ENCODE results near the gene DNAJB6.

Gene DNAJB6

DNA sequence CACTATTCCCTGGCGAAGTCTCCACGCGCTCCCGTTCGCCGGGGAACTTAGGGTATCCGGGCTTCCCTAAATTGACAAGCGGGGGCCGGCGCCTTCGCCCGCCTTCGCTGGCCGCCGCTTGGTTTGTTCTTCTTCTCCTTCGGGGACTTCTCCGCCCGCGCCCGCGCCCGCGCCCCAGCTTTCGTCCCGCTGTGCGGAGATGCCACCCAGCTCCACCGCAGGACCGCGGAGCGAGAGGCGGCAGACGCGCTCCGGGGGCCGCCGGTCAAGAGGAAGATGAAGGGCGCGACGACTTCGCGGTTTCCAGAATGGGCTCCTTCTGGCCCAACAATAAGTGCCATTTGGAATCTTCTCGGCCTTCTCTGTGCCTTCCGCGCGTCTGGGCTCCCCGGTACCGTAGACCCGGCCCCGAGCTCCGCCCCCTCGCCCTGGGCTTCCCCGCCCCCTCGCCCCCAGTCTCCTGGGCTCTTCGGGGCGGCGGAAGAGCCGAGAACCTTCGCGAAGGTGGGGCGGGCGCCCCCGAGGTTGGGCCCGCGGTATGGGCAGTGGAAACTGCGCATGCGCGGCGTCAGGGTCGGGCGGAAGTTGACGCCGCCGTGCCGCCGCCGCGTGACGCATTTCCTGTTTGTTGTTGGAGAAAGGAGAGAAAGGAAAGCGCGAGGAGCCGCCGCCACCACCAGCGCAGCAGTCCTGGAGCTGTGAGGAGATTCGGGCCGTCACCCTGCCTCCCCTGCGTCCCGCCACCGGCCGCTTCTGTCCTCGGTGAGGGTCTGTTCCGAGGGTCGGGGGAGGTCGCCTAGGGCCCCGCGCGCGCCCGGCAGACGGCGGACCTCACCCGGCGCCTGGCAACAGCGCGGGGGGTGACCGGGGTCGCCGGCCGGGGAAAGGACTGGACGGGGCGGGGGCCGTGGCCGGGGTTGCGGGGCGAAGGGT lies at the start of gene DNAJB6:
TSS of gene DNAJB6 (plus strand) at position 622 of the 933 bp plus-strand sequence. CDS start 21,569 bp downstream, outside the sequence.
- DNase-seq (ENCODE audit: low spot score), result peak; percentile 98

DNA sequence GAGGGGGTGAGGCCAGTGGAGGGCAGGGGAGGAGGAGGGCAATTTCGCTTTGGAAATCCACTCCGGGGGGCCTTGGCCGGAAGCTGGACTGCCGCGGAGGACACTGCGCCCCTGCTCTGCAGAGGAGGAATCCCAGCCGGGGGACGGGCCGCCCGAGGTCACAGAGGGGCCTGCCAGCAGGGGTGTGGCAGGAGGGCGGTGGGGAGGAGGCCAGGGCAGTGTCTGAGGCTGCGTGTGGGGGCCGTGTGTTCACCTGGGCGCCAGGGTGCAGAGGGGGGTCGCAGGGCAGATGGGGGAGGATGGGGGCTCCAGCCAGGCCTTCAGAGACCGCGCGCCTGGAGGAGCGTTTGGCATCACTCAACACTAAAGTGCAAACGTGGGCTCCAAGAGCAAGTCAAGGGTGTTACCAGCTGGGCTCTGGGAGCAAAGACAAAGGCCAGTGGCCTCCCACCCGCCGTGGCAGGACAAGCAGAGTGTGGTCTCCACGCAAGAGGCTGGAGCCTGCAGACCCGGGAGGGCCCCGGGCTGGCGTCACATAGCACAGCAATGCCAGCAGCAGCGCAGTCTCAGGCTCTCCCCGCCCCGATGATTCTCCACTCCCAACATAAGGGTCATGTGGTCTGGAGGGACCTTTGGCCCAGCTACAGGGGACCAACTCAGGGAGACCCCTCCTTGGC lies 45.3 kb upstream of the DNAJB6 start:
- DNase-seq (ENCODE audit: low spot score), result no peak

DNA sequence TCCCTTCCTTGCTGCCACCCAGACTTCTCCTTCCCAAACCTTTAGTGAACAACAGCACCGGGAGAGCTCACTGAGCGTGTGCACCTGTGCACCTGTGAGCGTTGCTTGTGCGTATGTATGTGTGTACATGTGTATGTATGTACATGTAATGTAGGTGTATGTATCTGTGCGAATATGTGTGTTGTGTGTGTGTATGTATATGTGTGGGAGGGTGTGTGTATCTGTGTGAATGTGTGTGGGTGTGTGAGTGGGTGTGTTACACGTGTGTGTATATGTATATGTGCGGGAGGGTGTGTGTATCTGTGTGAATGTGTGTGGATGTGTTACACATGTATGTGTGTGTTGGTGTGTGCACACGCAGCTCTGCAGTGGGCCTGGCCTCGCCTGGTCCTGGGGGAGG lies 44.5 kb upstream of the DNAJB6 start:
- DNase-seq (ENCODE audit: low spot score), result no peak

DNA sequence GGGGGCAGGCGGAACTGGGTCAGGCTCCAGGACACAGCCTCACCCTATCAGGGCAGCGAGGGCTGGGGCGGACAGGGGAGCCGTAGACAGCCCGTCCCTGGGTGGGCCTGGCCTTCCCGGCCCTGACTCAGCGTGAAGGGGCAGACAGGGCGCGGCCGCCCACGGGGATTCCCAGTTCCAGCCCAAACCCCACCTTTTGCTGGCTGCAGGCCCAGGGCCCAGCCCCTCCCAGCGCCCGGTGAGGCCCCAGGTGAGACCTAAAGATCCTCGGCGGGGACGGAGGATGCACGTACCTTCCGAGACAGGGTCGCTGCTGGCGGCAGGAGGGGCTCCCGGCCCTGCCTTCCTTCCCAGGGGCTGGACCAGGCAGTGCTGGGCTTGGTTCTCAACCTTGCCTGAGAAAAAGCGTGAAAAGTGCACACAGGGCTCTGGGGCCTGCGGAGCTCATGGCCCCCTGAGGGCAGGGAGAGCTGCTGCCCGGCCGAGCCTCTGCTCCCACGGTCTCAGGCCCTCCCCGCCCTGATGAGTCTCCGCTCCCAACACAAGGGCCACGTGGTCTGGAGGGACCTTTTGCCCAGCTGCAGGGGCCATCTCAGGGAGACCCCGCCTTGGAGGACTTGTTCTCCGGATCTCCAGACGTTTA lies 43.9 kb upstream of the DNAJB6 start:
- no peak for DNase-seq (ENCODE audit: low spot score)

DNA sequence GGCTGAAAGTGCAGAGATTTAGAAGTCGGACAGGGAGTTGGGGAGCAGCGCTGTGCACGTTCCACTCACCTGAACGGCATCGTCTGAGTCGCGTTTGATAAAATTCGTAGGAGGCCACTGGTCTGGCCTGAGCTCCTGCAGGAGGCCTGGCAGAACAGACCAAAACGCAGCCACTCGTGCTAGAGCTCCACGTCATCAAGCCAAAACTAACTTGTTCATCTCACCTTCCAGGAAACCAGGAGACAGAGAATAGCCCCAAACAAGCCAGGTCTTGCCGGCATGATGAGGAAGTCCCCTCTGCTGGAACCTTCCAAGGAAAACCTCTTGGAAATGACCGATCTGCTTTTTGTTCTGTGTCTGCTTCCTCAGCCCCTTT lies 43.4 kb upstream of the DNAJB6 start:
- no peak for DNase-seq (ENCODE audit: low spot score)

DNA sequence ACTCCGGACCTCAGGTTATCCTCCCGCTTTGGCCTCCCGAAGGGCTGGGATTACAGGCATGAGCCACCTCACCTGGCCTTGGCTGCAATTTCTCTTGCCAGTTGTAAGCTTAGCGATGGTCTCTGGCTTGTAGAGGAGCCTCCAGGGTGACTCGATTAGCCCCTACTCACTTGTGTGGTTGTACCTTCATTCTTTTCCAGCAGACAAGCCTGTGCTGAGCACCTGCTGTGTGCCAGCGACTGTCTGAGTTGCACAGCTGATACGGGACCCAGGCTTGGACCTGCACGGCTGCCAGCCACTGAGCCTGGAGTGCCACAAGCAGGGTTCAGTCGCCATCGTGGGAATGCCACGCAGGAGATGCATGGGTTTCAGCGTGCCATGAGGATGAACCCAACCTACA lies 42.0 kb upstream of the DNAJB6 start:
- DNase-seq (ENCODE audit: low spot score), result no peak

DNA sequence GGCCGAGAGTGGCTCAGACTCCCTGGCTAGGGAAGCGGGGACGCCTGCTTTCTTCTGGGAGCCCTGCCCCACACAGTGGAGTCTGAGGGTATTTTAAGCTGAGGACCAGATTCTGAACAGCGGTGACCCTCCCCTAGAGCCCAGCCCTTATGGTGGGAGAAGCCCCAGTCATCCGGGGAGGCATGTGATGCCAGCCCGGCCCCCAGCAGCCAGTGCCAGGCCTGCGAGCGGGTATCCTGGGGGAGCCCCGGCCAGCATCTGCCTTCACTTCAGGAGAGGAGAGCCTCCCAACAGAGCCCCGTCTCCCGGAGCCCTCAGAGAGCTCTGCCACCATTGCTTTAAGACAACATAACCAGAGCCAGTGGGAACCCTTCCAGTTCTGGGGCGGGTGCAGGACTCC lies 41.5 kb upstream of the DNAJB6 start:
- DNase-seq (ENCODE audit: low spot score), result no peak

DNA sequence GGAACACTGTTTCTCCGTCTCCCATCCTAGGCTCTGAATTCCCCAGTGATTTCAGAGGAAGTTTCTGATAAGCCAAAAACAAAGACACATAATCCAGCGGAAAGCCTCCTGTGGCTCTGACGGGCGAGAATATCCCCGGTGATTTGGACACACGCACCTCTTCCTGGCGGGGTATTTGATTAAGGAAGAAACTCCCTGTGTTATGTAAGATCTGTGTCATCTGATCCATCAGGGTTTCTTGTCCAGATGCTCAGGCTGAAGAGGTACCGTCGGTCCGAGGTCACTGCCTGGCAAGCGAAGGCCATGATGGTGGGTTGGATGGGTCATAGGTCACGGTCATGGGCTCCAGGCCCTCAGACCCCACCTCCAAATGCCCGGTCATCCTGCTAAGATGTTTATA lies 39.6 kb upstream of the DNAJB6 start:
- DNase-seq (ENCODE audit: low spot score), result no peak

DNA sequence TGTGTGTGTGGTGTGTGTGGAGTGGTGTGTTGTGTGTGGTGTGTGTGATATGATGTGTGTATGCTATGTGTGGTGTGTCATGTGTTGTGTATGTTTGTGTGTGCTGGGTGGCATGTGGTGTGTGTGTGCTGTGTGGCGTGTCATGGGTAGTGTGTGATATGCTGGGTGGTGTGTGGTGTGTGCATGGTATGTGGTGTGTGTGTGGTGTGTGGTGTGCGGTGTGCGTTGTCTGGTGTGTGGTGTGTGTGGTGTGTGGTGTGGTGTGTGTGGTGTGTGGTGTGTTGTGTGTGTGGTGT lies 37.5 kb upstream of the DNAJB6 start:
- no peak for DNase-seq (ENCODE audit: low spot score)

DNA sequence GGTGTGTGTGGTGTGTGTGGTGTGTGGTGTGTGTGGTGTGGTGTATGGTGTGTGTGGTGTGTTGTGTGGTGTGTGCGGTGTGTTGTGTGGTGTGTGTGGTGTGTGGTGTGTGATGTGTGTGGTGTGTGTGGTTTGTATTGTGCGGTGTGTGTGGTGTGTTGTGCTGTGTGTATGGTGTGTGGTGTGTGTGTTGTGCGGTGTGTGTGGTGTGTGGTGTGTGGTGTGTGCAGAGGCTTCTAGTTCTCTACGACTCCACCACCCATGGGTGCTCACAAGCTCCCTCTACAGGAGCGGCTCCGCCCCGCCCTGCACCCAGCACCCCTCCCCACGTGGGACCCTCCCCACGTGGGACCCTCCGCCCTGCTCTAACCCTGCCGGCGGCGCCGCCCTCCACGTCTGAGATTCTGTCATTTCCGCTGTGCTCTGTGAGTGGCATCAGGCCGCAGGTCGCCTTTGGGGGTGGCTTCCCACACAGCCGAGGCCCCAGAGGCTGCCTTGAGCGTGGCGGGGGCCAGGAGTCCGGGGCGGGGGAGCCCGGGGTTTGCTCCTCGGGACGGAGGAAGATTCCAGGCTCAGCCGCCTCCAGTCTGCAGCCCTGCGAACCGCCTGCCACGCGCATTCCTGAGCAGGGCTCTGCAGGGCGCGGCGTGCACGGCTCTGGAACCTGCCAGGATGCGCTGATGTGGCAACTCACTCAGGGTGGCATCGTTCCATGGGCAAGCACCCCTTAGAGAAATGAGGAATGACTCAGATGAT lies 37.0 kb upstream of the DNAJB6 start:
- DNase-seq (ENCODE audit: low spot score), result no peak

DNA sequence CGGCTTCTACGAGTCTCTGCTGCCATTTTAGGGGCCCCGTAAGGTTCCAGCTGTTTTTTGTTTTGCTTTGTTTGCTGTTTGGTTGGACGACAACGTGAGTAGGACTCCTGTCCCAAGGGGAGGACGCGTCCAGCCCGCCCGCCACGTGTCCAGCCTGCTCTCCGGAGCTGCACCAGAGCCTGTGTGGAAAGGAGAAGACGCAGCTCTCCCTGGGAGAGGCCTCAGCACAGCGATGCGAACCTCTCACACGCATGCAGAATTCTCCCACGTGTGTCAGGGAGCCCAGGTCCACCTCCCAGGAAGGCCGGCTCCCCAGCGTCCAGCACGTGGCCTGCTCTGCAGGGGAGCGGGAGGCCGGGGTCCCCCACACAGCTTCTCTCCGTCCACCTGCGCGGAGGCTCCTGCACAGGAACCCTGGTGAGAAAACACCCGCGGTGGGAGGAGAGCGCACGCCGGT lies 36.4 kb upstream of the DNAJB6 start:
- DNase-seq (ENCODE audit: low spot score), result no peak

DNA sequence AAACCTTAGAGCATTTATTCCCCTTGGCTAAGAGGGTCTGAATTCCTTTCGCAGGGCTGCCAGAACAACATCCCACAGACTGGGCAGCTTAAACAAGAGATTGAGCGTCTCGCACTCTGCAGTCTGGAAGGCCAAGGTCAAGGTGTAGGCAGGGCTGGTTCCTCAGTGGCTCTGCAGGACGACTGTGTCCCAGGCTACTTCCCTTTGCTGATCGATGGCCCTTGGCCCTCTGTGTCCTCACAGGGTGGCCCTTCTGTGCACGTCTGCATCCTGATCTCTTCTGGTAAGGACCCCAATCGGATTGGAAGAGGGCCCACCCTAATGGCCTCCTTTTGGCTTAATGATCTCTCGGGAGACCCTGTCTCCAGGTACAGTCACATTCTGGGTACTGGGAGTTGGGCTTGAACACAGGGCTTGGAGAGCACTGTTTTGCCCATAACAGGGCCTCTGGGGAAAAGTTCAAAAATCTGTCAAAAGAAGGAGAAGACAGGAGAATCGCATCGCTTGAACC lies 35.1 kb upstream of the DNAJB6 start:
- no peak for DNase-seq (ENCODE audit: low spot score)

DNA sequence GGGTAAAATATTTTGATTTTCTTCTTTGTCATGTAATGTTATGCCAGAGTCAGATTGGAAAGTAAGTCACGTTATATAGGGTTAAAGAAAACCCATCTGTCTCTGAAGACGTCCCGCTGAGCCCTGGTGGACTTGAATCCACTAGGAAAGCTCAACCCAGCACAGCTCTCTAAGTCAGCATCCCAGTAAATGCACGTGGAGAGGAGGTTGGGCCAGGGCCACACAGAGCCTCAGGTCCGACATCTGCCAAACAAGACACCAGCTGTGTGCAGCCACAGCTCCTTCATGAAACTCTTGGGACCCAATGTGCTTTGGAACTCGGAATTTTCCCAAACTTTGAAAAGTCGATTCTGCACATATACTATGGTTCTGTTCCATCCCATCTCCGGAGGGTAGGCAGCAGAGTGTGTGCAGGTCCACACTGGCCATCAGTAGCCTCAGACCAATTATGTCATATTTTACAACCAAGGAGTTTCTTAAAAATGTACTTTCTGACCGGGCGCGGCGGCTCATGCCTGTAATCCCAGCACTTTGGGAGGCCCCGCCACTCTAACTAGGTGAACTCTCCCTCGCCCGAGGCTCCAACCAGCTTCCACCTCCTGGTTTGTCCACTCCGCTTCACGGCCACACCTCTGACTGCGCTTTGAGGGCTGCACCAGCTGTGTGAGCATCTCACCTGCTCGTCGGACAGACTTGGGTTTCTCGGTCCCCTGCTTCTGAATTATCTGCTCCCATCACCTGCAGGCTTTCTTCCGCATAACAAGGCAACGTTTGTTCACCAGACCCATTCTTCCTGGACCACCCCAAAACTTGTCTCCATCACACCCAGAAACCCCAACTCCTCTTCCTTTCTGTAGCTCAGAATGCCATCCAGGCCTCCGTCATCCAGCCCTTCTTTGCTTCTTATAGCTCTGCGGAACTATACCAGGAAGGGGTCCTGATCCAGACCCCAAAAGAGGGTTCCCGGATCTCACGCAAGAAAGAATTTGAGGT lies 29.7 kb upstream of the DNAJB6 start:
- no peak for DNase-seq (ENCODE audit: low spot score)

DNA sequence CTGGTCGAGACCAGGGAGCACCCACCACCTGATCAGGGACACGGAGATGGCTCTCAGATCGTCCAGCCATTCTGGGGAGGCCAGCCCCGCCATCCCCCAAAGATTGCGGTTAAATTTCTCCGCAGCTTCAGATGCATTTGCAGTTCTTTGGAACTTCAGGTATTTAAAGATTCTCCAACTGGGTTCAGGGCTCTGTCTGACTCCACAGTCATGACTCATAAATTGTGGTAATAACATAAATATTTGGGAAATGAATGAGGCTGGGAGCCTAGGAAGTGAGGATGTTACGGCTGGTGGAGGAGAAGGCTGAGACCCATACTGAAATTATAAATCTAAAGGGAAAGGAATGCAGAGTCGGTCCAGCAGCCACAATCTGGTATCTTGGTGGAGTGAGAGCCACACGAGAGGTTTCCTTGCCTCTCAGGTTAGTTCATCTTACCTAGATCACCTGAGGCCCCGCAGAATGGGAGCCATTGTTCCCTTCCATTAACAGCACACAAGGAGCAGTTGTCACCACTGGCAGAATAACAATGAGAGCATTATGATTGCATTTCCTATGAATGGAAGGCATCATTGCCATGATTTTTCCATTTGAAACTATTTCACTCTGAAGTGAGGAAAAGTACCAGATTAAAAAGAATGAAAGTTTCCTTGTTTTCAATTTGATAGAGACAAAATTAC lies 26.7 kb upstream of the DNAJB6 start:
- DNase-seq (ENCODE audit: low spot score), result no peak

DNA sequence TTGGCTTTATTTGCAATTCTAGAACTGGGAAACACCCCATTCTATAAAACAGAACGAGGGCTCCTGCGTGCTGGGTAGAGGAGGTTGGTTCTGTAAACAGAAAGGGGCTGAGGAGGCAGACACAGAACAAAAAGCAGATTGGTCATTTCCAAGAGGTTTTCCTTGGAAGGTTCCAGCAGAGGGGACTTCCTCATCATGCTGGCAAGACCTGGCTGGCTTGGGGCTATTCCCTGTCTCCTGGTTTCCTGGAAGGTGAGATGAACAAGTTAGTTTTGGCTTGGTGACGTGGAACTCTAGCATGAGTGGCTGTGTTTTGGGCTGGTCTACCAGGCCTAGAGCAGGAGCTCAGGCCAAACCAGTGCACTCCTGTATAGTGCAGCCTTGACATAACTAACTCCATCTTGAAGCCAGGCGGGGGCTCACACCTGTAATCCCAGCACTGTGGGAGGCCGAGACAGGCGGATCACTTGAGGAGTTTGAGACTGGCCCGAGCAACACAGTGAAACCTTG lies 26.1 kb upstream of the DNAJB6 start:
- no peak for DNase-seq (ENCODE audit: low spot score)

DNA sequence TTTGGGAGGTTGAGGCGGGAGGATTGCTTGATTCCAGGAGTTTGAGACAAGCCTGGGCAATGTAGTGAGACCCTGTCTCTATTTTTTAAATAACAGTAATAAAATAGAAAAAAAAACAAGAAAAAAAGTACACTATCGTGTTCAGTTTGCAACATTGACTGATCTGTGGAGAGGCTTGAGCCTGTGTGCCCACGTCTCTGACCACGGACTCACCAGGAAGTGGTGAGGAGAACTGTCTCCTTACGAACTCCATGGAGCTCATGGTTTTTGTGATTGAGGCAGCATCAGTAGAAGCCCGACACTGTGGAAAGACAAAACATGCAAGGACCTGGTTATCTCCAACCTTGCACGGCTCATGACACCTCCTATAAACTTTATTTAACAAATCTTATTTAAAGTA lies 23.9 kb upstream of the DNAJB6 start:
- no peak for DNase-seq (ENCODE audit: low spot score)

DNA sequence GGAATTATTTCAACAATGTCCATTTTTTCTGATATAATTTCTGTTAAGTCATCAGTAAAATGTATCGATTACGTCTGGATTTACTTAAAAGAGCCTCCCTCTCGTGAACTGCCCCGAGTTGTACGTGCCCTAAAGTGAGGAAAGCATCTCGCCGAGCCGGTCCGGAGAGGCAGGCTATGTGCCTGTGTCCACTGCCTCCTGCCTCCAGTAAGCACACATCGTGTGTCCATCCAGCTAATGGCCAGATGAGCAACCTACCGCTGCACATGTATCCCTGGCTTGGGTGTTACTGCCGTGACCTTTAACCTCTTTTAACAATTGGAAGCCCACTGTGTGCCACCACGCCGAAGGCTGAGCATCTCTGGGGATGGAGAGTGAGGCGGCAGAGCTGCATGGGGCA lies 23.2 kb upstream of the DNAJB6 start:
- no peak for DNase-seq (ENCODE audit: low spot score)

DNA sequence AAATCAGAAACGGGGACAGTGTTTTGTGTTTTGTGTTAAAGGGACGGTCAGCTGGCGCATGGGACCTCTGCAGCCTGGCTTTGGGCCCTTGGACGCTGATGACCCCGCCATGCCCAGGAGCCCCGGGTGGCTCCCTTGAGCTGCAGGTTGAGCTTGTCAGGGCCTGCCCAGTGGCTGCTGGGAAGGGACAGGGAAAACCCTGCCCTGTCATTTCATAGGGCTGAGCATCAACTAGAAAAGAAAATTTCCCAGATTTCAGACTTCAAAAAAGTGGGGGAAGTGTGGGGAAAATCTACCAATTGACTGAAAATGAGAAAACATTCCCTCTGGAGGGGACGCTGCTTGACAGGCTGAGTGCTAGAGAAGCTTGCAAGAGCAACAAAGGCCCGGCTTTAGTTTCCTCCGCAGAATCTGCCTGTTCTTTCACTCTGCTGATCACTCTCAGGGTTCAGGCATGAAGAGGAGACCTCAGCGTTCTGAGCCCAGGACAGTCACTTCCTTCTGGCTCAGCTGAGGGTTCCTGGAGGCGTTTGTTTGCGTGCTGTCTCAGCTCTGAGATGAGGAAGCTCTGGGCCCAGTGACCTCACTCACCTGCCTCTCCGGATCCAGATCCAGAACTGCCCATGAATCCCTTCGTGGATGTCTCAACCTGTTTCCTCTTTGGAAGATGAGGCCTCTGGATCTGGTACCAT lies 18.6 kb upstream of the DNAJB6 start:
- DNase-seq (ENCODE audit: low spot score), result no peak

DNA sequence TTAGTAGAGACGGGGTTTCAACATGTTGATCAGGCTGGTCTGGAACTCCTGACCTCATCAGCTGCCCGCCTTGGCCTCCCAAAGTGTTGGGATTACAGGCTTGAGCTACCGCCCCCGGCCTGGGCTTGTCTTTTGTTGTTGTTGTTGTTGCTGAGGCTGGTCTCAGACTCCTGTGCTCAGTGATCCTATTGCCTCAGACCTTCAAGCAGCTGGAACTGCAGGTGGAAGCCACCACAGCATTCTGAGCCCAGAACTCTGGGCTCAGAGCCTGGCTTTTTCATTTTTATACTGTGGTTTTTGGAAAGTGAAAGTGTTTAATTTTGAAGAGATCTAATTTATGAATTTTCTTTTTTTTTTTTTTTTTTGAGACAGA lies 16.2 kb upstream of the DNAJB6 start:
- no peak for DNase-seq (ENCODE audit: low spot score)

DNA sequence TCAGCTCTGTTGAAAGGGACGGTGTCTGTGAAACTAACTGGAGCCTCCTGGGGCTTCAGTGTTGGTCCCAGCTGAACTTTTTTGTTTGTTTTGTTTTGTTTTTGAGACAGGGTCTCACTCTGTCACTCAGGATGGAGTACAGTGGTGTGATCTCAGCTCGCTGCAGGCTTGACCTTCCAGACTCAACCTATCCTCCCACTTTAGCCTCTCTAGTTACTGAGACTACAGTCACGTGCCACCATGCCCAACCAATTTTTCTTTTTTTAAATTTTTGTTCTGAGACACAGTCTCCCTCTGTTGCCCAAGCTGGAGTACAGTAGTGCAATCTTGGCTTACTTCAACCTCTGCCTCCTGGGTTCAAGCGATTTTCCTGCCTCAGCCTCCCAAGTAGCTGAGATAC lies 13.4 kb upstream of the DNAJB6 start:
- DNase-seq (ENCODE audit: low spot score), result no peak
